ENCODE data around the gene RPL4.

Gene RPL4

DNA sequence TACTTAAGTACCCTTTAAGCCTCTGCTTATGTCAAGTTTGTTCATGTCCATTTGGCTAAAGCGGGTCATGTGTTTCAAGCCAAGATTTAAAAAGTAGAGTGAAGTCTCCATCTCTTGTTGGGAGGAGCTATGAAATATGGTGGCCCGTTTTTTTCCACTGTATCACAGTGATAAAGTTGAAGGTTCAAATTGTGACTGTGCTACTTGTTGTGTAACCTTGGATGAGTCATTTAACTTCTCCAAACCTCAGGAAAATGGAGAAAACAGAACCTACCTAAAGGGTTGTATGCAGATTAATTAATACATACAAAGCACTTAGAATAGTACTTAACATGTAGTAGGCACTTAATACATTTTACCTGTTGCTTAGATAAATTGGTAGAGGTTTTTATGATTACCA, 50.5 kb downstream of the RPL4 start:
- no peak for DNase-seq (ENCODE audit: low read depth)

DNA sequence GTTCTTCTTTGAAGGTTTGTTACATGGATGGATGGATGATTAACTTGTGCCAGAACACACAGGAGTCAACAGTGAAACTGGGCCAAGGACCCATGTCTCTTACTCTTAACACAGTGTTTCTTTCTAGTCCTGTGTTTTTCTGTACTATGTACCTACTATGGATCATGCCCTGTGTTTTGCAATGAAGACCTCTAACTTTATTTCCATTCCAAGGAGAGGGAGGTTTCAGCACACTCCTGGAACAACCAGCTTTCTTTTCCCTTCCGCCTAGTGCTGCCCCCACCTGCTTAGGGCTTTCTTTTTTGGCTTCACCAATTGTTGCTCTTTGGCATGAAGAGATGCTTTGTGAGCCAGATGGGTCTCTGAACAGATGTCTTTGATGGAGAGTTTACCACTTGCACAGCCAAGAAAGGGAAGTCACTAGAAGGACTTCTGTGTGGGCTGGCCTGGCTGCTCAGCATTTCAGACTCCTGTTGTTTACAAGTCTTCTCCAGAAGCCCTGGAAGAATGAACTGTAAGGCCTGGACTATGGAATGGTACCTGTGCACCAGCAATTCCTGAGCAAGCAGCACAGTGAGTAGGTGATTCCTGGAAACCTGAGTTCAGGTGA, 51.6 kb downstream of the RPL4 start:
- DNase-seq (ENCODE audit: low read depth) = no peak

DNA sequence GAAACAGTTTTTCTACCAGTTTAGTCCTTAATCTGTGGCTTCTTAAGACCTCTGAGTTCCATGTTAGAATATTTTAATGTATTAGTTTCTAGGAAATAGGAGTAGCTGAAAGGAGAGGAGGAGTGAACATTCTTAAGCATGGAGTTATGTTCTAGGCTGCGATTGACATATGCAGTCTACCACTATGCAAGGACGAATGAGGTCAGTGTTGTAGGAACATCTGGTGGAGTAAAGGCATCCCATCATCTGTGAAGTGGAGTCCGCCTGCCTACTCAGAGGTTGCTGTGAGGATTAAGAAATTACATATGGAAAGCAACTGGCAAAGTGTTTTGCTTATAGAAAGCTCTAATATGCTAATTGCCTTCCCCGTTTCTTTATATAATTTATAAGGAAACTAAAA, 52.2 kb downstream of the RPL4 start:
- no peak for DNase-seq (ENCODE audit: low read depth)
